ENCODE data around the gene LRBA. TPM values are rescaled to one million over a fixed set of nuclear protein-coding genes. Genes with fewer than 3 reads are reported as not detected.

Gene LRBA
- total and polyA plus RNA-seq, 2 donors (not counting 3 experiments of a cell fraction or from before 2014, with no cell fraction given), result 18.0 to 35.1 TPM

- Histone ChIP-seq H3K4me2 (ENCODE audit: insufficient read depth, low read length) (no peak overlapping the region), H3K9me1 (replicated peaks; ENCODE audit: control insufficient read depth, extremely low read depth, insufficient read depth, low read length) (no peaks in the 10 kb centered on the region), H3K4me3 (replicated peaks in 1 of 3; ENCODE audit: insufficient read depth in 1 of 3, low read depth in 1 of 3, low read length in 3 of 3) (no peak overlapping the region), H3K27ac (ENCODE audit: insufficient read depth, low read depth, low read length) (no peak overlapping the region), H4K20me1 (replicated peaks; ENCODE audit: control insufficient read depth, extremely low read depth, insufficient read depth, low read length) (no peaks in the 10 kb centered on the region), H3K27me3 (ENCODE audit: control insufficient read depth in 2 of 2, insufficient read depth in 2 of 2, low read length in 2 of 2) (no peaks in the 10 kb centered on the region), H2AFZ (ENCODE audit: low read depth, low read length) (no peak overlapping the region), H3K4me1 (ENCODE audit: control insufficient read depth, extremely low read depth, insufficient read depth, low read length) (peaks cover 3% of the 10 kb centered on the region), H3K9ac (replicated peaks; ENCODE audit: extremely low read depth, insufficient read depth, low read length) (no peak overlapping the region), H3K79me2 (ENCODE audit: control insufficient read depth, insufficient read depth, low read length) (no peaks in the 10 kb centered on the region), H3K36me3 (ENCODE audit: control insufficient read depth in 2 of 2, extremely low read depth in 1 of 2, insufficient read depth in 2 of 2, low read length in 2 of 2) (no peaks in the 10 kb centered on the region), H3K9me3 (replicated peaks; ENCODE audit: control insufficient read depth, insufficient read depth, low read length) (no peaks in the 10 kb centered on the region)
- DNase-seq (ENCODE audit: low read depth, low spot score) (no peak), FAIRE-seq (peak; percentile 26)
- ChIA-PET POLR2A (no interaction called here), CTCF (no interaction called here)
- no TSS peak for BruUV-seq (replicated peaks)
- dilution Hi-C loops (cut with MboI; ENCODE audit: extremely low pct_ligation_motif_present, low sequenced_read_pairs) (no loop called here), intact Hi-C loops (cut with micrococcal nuclease) (no loop called here)
- TF ChIP-seq JUN (IDR thresholded peaks at IDR 0.05; ENCODE audit: borderline replicate concordance, insufficient read depth, insufficient read length, low read depth) (no peak), POLR2AphosphoS5 (IDR thresholded peaks at IDR 0.05; ENCODE audit: insufficient read depth, low read depth, low read length) (no peak)
Observed at GRCh38 chr4:150751648-150752047, 263.4 kb downstream of the LRBA start.

GRCh38 chr4:150750824-150751223, 264.3 kb downstream of the LRBA start:
- Histone ChIP-seq H2AFZ (ENCODE audit: low read depth, low read length) (no peak overlapping the region), H3K9me1 (replicated peaks; ENCODE audit: control insufficient read depth, extremely low read depth, insufficient read depth, low read length) (no peaks in the 10 kb centered on the region), H3K9ac (replicated peaks; ENCODE audit: extremely low read depth, insufficient read depth, low read length) (no peak overlapping the region), H3K27me3 (ENCODE audit: control insufficient read depth in 2 of 2, insufficient read depth in 2 of 2, low read length in 2 of 2) (no peaks in the 10 kb centered on the region), H3K79me2 (ENCODE audit: control insufficient read depth, insufficient read depth, low read length) (no peaks in the 10 kb centered on the region), H4K20me1 (replicated peaks; ENCODE audit: control insufficient read depth, extremely low read depth, insufficient read depth, low read length) (no peaks in the 10 kb centered on the region), H3K4me1 (ENCODE audit: control insufficient read depth, extremely low read depth, insufficient read depth, low read length) (peaks cover 10% of the 10 kb centered on the region), H3K9me3 (replicated peaks; ENCODE audit: control insufficient read depth, insufficient read depth, low read length) (no peaks in the 10 kb centered on the region), H3K27ac (ENCODE audit: insufficient read depth, low read depth, low read length) (no peak overlapping the region), H3K36me3 (ENCODE audit: control insufficient read depth in 2 of 2, extremely low read depth in 1 of 2, insufficient read depth in 2 of 2, low read length in 2 of 2) (no peaks in the 10 kb centered on the region), H3K4me3 (replicated peaks in 1 of 3; ENCODE audit: insufficient read depth in 1 of 3, low read depth in 1 of 3, low read length in 3 of 3) (no peak overlapping the region), H3K4me2 (ENCODE audit: insufficient read depth, low read length) (no peak overlapping the region)
- dilution Hi-C loops (cut with MboI; ENCODE audit: extremely low pct_ligation_motif_present, low sequenced_read_pairs) (no loop called here), intact Hi-C loops (cut with micrococcal nuclease) (no loop called here)
- CTCF ChIA-PET, result no interaction called here
- FAIRE-seq, result no peak
- no peak for TF ChIP-seq MYC (IDR thresholded peaks at IDR 0.05; ENCODE audit: low read depth, low read length)
- no peak for TF ChIP-seq POLR2AphosphoS5 (IDR thresholded peaks at IDR 0.05; ENCODE audit: insufficient read depth, low read depth, low read length)
- BruUV-seq (replicated peaks), result no TSS peak
- DNase-seq (ENCODE audit: low read depth, low spot score), result no peak
- POLR2A ChIA-PET, result no interaction called here
